GM19193 (cell line): ENCODE results near the gene VIT.

ENCODE experiments used
- POLR2A ChIP-seq: IDR thresholded peaks from 4 replicates; pipeline ENCODE4 v1.6.1; 2011; ENCODE audit not compliant: insufficient read depth, insufficient read length; ENCODE audit errors: extremely low read depth

VIT gene

GRCh38 chr2:36823862-36824261, 127.4 kb downstream of the VIT start:
- TF ChIP-seq POLR2A = no peak

- no peak for TF ChIP-seq POLR2A
Measured at GRCh38 chr2:36824273-36824672, 127.8 kb downstream of the VIT start.

DNA sequence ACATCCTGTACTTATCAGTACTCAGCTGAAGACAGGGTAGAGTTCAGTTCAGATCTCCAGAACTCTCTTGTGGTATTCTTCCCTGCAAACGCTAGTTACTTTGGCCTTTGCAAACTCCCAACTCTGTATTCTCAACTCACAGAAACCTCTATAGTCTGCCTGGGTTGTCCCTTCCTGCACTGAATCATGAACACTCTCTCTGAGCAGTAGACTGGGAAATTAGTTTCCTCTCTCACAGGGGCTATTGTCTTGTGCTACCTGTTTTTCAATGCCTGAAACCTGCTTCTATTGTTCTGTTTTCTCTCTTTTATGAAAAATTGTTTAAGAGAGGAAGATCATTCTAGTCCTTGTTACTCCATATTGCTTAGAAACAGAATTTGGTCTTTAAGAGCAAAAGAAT, 134.7 kb downstream of the VIT start:
- no peak for TF ChIP-seq POLR2A

GRCh38 chr2:36834203-36834602, 137.7 kb downstream of the VIT start:
- TF ChIP-seq POLR2A = no peak

DNA sequence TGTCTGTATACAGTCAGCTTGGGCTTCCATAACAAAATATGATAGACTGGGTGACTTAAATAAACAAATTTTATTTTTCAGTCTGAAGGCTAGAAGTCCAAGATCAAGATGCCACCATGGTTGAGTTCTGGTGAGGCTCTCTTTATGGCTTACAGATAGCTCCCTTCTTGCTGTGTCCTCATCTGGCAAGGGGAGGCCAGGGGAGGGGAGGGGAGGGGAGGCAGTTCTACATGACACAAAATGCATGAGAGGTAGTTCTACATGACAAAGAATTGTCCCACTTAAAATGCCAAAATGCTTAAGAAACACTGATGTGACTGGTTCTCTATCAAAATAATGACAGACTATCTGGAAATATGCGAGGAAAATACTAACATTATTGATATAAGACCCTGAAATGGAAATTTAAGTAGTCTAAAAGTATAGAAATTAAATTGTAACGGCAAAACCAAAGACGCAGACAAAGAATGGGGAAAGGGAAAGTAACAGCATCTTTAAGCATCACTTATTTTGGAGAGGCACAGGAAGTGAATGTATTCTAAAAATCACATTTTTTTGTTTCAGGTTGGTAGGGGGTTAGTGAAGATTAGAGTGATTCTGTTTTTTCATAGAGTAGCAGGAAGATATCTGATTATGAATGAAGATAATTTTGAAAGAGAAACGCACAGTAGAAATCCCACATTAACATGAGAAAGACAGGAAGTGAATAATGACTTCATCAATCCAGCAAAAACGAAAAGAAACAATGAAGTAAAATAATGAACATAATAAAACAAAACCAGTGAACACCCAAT, 138.4 kb downstream of the VIT start:
- TF ChIP-seq POLR2A = no peak

DNA sequence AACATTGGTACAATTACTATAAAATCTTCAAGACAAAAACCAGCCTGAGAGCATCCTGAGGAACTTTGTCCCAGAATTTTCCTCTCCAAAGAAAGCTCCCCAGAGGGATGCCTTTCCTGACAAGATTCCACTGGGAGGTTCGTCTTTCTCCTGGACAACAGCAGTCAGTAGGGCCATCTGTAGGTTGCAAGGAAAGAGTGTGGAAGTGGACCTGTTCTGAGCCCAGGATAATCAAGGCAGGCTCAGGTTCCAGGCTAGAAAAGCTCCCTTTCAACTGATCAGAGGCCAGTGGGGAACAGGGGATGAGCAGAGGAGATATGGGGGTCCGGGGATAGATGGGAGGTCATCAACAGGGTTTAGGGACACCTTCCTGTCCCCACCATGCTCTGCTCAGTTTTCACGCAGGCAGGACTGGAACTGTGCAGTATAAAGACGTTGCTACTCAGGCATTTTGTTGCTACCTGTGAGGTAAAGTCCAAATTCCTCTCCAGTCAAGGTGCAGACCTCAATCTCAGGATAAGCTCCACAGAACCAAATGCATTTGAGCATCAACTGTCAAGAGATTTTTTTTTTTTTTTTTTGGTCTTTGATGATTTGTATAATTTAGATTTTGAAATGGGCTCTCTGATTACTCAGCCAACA, 143.6 kb downstream of the VIT start:
- no peak for TF ChIP-seq POLR2A

GRCh38 chr2:36843838-36844237, 147.3 kb downstream of the VIT start:
- TF ChIP-seq POLR2A = no peak

DNA sequence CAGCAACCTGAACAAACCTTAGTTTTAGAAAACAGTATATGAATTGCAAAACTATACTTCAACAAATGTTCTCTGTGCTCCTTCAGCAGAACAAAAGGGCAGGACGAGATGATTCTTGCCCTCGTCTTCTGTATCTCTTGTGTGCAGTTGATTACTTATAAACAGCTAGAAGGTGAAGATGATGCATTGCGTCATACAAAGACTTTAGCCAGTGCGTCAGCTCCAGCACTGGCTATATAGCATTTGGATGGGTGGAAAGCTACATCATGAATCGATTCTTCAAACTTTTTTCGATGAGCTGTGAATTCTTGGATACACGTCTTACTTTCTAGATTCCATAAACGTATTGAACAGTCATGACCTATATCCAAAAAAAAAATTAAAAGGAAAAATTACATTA, 152.8 kb downstream of the VIT start:
- no peak for TF ChIP-seq POLR2A

GRCh38 chr2:36854241-36854640, 157.7 kb downstream of the VIT start:
- no peak for TF ChIP-seq POLR2A

DNA sequence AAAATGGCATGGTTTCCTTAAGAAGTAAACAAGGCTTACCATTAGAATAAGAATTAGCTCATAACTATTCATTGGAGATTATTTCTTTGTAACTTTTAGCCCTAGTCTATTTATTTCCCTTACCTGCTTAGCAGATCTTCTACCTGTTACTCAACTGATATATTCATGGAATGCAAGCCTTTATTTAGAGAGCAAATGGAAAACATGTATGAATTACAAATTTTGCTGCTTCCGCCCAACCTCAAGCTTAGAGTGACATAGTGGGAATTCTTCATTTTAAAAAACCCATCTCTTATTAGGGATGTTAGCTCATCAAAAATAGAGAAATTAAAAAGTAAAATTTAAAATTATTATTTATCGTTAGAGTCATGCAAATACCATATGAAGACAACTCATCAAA, 158.9 kb downstream of the VIT start:
- TF ChIP-seq POLR2A = no peak

DNA sequence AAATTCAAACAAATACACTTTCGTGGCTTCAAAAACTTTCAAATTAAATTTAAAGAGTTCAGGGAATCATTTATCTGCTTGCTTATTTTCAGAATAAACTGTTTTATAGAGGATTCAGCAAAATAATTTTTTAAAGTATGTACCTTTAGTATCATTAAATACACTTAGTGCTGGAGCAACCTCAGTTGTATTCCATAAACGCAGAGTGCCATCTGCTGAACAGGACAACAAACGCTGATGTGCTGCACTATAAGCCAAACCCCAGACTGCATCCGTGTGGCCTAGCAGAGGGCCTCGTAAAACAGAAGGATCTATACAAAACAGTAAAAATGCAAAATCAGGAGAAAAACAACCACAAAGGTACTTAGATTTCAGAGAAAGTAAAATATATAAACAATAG, 161.2 kb downstream of the VIT start:
- no peak for TF ChIP-seq POLR2A

DNA sequence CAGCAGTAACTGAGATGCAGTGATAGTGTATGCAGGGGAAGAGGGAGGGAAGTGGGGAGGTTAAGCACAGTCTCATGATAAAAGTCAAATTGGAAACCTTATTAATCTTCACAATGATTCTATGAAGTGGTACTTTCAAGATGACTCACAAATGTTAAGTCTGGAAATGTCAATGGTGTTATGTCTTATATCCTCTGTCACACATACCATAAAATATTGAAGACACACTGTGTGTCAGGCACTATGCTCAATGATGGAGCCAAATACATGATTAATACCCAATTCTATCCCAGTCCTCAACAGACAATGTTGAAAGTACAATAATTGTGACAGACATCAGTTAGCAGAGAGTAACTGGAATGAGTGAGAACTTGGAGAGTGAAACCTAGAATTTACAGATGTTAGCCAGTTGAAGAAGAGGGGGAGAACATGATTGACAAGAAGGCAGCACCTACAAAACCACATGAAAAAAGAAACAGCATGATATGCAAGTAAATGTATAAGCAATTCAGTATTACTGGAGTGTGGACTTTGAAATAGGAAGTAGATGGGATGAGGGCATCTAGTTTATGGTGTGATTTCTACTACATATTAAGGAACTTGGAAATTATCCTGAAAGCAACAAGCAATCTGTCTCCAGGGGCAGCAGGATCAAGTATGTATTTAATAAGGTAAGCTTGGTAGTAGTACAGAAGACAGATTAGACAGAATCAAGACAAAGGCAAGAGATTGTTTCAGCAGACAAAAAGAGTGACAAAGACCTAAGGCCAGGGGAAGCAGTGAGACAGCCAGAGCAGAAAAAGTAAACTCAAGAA, 162.3 kb downstream of the VIT start:
- TF ChIP-seq POLR2A = no peak

DNA sequence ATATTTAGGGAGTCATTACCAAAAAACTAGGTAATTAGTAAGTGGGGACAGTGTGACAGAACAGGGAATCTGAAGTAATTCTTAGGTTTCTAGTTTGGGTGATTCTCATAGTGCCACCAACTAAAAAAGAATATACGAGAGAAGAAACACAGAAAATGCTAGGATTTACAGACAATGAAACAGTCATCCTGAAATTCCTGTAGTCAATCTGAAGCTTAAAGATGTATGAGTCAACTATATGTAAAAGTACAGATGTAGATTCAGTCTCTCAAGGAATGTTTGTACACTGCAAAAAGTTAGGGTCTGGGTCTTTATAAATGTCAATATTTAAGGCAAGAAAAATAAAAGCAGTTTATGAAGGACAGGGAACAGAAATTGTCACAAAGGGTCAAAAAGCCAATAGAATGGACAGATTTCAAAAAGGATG, 162.9 kb downstream of the VIT start:
- TF ChIP-seq POLR2A = no peak

GRCh38 chr2:36861896-36862295, 165.4 kb downstream of the VIT start:
- TF ChIP-seq POLR2A = no peak
